EH (cell line): ENCODE results near the gene ENTREP3.

Source experiments
- DNase-seq: peaks from one replicate; pipeline ENCODE4 v3.0.0-alpha.2; 2015; ENCODE audit warnings: low read depth

The ENTREP3 gene

DNA sequence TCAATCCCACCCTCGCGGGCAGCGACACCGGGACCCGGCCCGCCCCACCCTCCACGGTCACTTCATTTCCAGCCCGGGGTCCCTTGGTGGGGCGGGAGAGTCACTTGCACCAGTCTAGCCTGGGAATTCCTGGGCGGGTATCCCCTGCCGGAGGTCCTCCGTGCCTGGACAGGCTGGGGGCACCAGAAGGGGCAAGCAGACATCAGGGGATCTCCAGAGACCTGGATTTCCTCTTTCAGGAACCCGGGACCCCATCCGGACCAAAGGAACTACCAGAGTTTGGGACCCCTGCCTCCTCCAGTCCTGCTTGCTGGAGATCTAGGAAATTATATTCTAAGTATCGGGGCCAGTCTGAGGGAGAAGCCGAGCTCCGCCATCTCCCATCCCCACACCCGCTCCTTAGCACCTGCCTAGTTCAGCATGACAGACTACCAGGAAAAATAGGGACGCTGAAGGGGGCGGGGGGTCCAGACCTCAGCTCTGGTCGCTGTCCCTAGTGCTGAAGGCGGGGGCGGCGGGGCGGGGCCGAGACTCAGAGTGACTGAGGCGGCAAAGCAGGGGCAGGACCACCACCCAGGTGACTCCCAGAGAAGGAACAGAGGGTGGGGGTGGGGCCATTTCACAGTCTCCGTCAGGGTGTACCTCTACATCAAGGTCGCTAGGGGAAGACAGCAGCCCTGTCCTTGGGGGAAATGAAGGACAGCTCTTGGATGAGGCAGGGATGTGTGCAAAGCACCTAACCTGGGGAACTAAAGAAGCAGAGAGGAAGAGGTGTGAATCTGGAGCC, 22.8 kb upstream of the ENTREP3 start:
- DNase-seq = peak; percentile 45

DNA sequence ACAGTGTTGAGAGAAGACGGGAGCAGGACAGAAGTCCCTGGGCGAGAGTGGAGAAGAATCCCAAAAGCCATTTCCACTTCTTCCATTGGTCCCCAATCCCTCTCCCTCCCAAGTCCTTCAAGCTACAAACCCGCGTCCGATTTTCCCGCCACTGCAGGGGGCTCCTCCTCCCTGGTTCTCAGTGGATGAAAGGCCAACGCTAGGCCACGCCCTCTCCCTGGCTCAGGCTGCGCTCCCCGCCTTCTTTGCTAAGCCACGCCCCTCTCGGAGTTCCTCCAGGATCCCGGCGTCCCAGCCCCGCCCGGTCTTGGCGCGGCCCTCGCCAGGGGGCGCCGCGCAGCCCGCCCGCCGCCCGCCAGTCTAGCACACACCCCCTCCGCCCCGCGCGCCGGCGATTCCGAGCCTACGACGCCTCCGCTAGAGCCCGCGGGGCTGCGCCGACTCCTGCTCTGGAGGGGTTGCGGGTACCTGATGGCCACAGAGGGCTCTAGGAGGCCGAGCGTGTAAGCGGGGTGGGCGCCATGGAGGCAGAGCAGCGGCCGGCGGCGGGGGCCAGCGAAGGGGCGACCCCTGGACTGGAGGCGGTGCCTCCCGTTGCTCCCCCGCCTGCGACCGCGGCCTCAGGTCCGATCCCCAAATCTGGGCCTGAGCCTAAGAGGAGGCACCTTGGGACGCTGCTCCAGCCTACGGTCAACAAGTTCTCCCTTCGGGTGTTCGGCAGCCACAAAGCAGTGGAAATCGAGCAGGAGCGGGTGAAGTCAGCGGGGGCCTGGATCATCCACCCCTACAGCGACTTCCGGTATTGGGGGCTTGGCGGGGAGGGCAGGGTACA, 22.0 kb upstream of the ENTREP3 start, which contains the start of gene HCN3:
Gene HCN3, plus strand, starts transcription at position 394 of the 832 bp plus-strand sequence. Its CDS starts 128 bp downstream, at position 522.
- peak; percentile 96 for DNase-seq

DNA sequence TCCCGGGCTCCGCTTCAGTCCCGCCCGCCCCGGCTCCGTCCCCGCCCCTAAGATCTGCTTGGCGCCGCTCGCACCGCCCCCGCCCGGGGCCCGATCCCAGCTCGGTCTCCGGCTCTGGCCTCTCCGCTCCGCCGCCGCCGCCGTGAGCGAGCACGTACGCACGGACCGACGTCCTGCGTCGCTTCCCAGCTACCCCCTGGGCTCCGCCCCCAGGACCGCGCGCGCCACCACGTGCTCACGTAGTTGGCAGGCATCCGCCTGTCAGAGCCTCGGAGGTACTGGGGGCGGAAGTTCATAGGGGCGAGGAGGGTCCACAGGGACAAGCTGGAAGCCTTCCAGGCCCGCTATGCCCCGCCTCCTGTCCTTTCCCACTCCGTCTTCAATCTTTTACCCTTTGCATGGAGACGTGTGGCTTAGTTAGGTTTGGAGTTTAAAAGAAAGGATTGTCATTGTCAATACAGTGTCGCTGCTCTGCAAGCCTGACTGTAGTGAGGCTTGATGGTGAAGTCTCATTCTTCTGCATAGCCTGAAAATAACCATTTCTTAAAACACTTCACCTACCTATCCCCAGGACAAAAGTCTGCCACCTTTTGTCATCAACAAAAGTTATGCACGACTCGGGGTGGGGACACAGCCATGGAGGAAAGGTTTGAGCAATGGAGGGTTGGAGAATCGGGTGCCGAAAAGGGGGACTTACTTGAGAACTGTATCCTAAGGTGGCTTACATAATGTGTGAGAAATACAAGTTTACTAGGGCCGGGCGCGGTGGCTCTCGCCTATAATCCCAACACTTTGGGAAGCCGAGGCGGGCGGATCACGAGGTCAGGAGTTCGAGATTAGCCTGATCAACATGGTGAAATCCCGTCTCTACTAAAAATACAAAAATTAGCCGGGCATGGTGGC, 18.3 kb upstream of the ENTREP3 start, which contains the start of gene CLK2:
Gene CLK2, minus strand, starts transcription at position 162 of the 903 bp plus-strand sequence. CDS start 2,527 bp downstream, outside the sequence.
- DNase-seq = peak; percentile 93

DNA sequence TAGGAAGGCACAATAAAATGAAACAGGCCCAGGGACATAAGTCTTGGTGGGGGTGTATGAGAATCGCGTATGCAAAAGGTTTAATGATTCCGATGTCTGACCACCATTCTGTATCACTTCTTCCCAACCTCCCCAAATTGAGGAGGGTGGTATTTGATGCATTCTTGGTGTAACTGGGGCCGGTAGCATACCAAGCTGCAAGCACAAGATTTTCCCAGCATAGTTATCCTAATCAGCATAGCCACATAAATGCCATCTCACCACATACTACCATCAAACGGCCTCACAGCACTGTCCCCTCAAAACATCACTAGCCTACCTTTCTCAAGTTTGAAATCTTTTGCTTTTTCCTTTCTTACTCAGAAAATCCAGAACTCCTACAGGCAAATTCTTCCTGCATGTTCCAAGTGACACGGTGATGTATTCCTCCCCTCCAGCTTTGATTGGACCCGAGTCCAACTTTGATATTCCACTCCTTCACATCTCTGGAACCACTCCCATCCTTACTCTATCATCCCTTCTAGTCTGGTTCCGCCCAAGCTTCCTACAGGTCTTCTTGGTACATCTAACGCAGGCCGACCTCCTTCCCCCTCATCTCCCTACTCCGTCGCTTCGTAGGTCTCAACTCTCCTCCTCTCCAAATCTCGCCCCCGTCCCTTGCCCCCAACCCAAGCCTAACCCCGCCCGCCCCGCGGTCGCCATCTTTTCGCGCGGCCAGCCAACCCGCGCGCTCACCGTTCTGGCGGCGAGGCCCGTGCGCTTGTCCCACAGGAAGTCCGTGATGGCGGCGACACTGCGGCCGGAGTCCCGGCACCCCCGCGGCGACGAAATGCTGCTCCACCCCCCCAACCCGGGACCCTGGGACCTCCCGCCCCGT, 17.4 kb upstream of the ENTREP3 start:
- DNase-seq = peak; percentile 70

DNA sequence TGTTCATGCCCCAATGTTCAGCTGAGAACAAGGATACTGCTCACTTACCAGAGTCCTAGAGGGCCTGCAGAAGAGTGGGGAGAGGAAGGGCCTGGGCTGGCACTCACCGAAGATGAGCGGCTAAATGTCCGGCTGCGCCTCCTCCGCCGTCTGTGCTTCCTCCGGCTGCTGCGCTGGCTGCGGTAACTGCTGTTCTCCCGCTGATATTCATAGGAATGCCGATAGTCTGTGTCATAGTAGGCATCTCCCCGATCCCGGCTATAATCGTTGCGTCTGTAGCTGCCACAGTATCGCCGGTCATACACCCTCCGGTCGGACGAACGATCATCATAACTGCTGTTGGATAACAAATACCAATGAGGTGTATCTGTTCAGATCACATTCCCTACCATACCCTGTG, 14.1 kb upstream of the ENTREP3 start:
- no peak for DNase-seq

DNA sequence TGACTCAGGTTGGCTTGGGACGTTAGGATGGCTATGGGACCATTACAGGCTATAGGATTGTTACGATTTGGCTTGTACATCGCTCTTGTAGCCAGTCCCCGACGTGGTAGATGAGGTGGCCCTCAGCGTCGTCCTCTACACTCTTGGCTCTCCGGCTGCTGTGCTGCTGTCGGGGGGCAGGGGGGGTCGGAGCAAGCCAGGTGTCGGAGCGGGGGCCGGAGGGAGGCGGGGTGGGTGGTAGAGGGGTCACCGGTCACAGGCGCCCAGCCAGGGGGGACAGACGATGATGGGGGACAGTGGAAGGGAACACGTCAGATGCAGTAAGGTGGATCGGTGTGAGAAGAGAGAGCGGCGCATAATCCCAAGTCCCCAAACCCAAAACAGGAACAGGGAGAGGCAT, 13.3 kb upstream of the ENTREP3 start:
- no peak for DNase-seq

DNA sequence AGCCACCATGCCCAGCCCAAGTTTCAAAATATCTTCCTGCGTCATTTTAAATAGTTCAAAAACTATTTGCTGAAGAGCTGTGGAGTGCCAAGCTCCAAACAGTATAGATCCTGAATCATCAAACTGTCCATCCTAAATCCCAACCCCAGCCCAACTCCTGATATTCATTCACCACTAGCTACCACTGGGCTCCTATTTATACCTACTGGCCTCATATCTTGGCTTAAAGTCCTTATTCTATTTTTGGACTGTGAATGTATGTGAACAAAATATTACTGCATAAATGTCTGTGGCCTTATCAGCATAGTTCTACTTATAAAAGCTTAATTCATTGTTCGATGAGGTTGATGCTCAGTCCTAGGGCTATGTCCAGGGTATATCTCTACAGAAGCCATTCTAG, 12.1 kb upstream of the ENTREP3 start:
- DNase-seq = no peak

DNA sequence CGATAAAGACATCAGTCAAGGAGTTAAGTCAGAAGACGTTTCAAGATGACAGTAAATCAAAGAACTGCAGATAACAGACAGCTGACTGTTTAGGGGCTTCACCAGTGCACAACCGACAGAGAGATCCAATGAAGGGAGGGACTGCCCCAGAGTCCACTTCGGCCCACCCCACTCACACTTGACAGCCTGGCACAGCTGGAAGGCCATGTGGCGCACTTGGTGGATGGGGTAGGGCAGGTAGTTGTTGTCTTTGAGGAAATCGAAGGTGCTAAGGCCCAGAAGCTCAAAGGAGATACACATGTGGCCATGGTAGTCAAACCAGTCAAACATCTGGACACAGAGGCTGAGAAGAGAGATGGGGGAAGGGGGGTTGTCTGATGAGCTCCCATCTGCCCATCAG, 11.3 kb upstream of the ENTREP3 start:
- DNase-seq = no peak

DNA sequence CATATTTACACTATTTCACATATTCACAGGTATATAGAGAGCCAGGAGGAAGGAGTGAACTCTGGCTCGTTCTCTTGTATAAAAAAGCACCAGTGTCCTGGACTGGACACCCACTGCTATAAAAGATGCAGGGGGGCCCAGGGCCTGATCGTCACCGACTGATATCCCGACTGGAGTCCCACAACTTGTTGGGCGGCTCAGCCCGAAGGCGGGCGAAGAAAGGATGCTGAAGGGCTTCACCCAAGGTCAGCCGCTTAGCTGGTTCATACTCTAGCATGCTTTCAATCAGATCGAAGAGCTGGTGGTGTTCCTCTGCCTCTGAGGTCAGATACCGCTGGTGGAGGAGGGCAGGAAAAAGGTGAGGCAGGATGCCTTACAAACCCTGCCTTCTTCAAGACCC, 7.8 kb upstream of the ENTREP3 start:
- DNase-seq = no peak

DNA sequence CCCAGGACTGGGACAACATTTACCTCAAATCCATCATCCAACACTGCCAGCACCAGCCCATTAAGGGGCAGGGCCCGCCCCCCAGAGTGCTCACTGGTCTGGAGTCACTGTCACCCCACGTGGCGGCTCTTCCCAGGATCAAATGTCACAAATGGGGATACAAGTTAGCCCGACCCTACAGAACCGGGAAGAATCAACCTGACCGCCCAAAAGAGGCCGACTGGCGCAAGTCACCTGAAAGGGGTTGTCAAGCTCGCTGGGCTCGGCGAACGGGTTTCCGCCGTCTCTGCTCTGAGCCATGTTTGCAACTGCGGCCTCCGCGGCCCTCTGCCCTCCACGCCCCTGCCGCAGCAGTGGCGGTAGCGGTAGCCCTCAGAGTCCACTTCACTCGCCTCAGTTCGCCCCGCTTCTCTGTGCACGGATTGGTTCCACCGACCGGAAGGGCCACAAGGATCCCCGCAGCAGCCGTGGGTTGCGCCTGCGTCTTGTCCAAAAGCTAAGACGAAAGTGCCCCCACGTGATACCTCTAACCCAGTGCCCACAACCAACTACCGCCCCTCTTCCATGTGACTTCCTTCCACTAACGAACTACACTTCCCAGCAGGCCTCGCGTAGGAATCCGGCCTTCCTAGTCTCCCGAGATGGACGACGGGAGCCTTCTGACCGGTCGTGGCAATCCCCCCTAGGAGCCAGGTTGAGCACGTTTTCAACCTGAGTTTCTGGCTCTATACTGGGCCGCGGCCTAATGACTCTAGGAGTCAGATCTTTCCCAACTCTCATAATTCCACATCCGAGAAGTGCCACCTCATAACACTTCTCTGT, 6.8 kb upstream of the ENTREP3 start, which contains the start of gene SCAMP3:
Gene SCAMP3, minus strand, starts transcription at position 509 of the 822 bp plus-strand sequence. Its CDS starts 209 bp downstream, at position 300.
- DNase-seq = peak; percentile 99

DNA sequence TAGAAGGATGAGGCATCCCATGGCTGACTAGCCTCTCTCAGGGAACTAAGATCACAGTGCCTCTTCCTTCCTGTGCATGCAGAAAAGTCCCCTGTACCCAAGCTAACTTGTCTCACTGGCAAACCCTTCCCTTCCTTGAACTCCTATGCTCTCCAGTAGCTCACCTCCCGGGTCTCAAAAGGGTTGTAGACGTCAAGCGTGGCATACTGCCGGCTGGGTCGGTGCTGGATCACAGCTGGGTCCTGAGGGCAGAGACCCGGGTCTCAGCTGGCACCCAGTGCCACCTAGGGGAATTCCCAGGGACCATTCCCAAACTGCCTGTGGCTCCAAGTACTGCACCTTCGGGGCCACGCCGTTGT, 6.2 kb upstream of the ENTREP3 start:
- DNase-seq = peak; percentile 39

DNA sequence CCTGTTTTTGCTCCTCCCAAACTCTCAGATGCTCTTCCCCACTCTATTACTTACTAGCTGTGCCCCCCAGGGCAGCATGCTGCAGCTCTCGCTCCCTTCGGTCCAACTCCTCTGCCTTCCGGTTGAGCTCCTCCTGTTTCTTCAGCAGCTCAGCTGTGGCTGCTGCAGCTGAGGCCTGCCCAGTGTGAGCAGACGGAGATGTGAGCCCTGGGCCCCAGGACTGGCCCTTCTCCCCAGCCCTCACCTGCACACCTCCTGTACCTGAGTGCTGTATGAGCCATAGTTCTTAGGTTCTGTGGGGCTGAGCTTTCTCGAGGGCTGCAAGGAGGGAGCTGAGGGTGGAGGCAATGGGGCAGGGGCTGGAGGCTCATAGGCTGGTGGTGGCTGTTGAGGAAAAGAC, 5.0 kb upstream of the ENTREP3 start:
- no peak for DNase-seq

DNA sequence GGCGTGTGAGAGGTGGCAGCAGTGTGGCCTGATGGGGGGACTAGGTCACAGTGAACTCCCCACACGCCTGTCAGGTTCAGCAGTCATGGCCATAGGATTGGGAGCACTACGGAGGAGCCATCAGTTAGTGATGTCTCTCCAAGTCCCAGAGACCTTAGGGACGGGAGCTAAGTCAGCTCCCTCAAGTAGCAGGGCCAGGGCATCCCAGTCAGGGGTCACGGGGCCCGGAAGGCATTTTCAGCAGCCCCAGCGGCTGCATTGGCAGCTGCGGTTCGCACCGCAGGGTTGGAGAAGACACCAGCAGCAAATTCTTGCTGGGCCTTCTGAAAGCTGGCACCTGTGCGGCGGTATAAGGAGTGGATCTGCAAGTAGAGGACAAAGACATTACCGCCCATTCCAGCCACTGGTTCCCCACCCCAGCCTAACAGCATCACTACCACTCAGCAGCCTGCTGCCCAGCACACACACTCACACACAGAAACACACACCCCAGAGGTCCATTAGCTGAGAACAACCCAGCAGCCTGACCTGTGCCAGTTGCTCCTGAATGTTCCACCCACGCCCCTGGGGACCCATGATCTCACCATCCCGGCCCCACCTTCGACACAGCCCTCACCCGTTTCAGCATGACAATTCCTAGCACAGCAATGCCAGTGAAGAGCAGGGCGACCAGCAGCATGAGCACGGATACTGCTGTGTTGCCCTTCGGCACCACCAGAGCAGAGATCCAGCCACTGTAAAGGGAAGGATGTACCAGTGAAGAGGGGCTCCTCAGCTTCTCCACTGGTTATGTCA, 972 bp upstream of the ENTREP3 start:
- no peak for DNase-seq

DNA sequence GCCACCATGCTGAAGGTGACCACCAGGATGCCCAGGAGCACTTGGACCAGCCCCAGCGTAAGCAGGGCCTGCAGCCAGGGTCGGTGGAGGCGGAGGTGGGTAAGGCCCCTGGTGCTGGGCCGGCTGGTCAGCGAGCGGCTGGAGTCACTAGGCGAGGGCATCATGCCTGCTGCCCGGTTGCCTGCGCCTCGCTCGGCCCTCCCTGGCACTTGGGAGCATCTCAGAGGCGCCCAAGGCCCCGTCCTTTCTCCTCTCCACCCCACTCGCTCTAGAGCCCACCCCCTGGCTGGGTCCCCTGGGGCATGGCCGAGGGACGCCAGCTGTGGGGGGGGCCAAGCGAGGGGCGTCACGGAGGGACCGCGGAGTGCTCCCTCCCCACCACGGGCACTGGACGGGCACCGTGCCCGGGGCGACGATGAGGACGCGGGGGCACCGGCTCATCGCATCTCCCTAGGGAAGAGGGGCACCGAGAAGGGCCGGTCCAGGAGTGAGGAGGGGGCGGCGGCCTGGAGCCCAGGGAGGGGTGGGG, 505 bp downstream of the ENTREP3 start:
- DNase-seq = peak; percentile 34

DNA sequence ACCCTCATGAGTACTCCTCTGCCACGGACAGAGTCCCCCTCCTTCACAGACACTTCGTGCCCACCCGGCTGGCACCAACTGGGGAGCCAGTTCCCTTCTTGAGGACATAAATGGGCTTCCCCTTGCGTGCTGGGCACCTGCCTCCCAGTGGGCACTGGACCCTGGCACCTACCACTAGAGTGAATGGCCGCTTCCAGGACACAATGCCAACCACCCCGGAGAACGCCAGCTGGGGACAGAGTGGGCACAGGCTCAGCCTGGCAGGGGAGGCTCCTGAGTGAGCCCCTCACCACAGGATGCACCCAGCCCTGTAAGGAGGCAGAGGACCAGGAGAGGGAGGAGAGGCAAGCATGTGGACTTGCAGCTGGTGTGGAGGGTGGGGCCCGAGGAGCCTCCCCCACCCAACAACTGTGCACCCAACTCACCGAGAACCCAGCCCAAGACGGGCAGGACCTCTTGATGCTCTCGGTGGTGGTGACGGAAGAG, 1.0 kb downstream of the ENTREP3 start:
- DNase-seq = no peak

DNA sequence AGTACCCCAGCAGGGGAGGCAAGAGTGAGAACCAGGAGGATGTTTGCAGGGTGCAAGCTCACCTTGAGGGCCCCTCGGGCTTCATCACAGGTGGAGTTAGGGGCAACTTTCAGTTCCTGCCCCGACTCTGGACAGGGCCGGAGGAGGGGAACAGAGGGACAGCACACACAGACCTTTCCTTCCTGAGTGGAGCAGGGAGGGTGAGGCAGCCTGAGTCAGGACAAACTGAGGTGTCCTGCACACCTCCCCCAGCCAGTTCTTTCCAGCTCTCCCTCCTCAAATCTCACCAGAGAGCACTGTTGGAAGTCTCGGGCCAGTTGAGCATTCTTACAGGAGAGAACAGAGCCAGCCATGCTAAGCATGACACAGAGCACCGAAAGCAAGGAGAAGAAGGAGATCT, 1.5 kb downstream of the ENTREP3 start:
- DNase-seq = no peak

DNA sequence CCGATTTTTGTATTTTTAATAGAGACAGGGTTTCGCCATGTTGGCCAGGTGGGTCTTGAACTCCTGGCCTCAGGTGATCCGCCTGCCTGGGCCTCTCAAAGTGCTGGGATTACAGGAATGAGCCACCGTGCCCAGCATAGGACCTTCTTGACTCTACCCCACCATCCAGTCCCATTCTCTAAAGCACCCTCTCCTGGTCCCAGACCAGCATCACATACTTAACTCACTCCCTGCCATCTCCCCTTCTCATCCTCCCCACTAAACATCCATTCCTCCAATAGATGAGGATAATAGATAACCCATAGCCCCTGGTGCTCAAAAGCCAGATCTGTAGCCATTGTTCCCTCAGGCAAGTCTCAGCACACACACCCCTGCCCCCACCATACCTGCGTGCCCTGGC, 2.1 kb downstream of the ENTREP3 start:
- DNase-seq = no peak

DNA sequence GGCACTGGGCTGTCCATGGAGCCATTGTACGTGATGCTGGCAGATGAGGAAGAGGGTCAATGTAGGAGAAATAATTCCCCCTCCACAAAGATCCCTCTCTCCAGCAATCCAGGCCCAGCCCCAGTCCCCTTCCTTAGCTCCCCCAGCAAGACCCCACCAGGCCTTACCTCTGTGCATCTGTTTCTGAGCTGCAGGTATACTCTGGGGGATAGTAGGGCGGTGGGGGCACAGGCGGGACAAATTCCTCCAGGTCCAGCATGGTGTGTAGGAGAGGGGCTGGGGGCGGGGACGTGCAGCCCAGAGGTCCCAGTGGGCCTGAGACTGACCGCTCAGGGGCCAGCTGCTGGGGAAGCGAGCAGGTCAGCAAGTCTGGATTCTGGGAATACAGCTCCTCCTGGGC, 3.7 kb downstream of the ENTREP3 start:
- no peak for DNase-seq
